ENCODE data around the gene HYAL1. TPM values are rescaled to one million over a fixed set of nuclear protein-coding genes. Genes with fewer than 3 reads are reported as not detected.

The HYAL1 gene
- total RNA-seq, 4 donors from 2014 or later, result 1.8 to 8.9 (median 4.8) TPM

DNA sequence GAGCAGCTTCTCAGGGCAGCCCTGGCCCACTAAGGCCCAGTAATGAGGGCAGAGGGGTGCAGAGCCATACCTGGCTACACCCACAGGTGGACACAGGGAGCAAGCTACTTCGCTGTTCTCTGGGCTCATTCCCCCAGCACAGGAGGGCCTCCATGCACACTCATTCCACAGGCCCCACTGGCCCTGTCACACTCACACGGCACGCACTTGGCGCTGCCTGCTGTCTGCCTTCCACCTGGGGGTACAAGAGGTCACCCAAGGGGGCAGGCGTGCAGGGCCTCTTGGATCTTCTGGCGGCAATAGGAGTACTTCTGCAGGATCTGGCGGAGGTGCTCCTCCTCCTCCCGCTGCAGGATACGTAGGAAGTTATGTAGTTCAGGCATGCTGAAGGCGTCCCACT lies 27.0 kb upstream of the HYAL1 start:
- Histone ChIP-seq H3K9me3 (no peaks in the 10 kb centered on the region), H3K27ac (no peak overlapping the region), H3K4me1 (peaks cover 38 to 72% (median 43%) of the 10 kb centered on the region in 3 donors), H3K4me3 (no peak overlapping the region), H3K27me3 (no peaks in the 10 kb centered on the region), H3K36me3 (peaks cover 24 to 60% (median 26%) of the 10 kb centered on the region in 3 donors)
- intact Hi-C loops (cut with DNase I), result no loop called here
- TF ChIP-seq POLR2A (IDR thresholded peaks at IDR 0.05), result no peak
- TF ChIP-seq, protein P1, sequence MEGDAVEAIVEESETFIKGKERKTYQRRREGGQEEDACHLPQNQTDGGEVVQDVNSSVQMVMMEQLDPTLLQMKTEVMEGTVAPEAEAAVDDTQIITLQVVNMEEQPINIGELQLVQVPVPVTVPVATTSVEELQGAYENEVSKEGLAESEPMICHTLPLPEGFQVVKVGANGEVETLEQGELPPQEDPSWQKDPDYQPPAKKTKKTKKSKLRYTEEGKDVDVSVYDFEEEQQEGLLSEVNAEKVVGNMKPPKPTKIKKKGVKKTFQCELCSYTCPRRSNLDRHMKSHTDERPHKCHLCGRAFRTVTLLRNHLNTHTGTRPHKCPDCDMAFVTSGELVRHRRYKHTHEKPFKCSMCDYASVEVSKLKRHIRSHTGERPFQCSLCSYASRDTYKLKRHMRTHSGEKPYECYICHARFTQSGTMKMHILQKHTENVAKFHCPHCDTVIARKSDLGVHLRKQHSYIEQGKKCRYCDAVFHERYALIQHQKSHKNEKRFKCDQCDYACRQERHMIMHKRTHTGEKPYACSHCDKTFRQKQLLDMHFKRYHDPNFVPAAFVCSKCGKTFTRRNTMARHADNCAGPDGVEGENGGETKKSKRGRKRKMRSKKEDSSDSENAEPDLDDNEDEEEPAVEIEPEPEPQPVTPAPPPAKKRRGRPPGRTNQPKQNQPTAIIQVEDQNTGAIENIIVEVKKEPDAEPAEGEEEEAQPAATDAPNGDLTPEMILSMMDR (IDR thresholded peaks at IDR 0.05), result no peak
- DNase-seq, result no peak
- WGBS, 2 donors, result 93% methylated on average over 3 of the region's 10 CpGs; no CpG with 5 or more reads in 1 of the 2 donors

GRCh38 chr3:50327943-50328691 lies 24.7 kb upstream of the HYAL1 start, which contains the start of gene TUSC2:
TUSC2 (minus strand) TSS chr3:50328223; CDS start chr3:50328099, 124 bp downstream.
- WGBS, 2 donors, result 1 to 7% methylated on average over 12 to 30 of the region's 55 CpGs
- Histone ChIP-seq H3K36me3 (peaks cover 24 to 60% (median 26%) of the 10 kb centered on the region in 3 donors), H3K4me3 (peak within 1 kb of the TSS; percentile 83 to 94 (median 86)), H3K4me1 (peaks cover 26 to 72% (median 29%) of the 10 kb centered on the region in 3 donors), H3K27me3 (no peaks in the 10 kb centered on the region), H3K9me3 (no peaks in the 10 kb centered on the region), H3K27ac (peak within 1 kb of the TSS; percentile 85 to 93 (median 90))
- DNase-seq, result peak; percentile 78
- TF ChIP-seq POLR2A (IDR thresholded peaks at IDR 0.05), result peak in 3 of 4 donors; percentile 62 to 81 (median 78)
- TF ChIP-seq, protein P1 (IDR thresholded peaks at IDR 0.05), result peak in 2 of 6 experiments; percentile 11 to 36
- intact Hi-C loops (cut with DNase I), result loop anchor here (10.0 kb wide), 1 partner anchor 53 kb away; the partner anchor contains the start of gene LSMEM2

- intact Hi-C loops (cut with DNase I), result loop anchor here (10.0 kb wide), 1 partner anchor 52 kb away; the partner anchor contains the start of gene LSMEM2
- H3K4me3 ChIP-seq, result peak overlapping the region; percentile 83 to 94 (median 86)
- 43 to 78% methylated on average over 3 to 4 of the region's 4 CpGs for WGBS, 2 donors
These were observed 23.8 kb upstream of the HYAL1 start for GRCh38 chr3:50327129-50327528.

GRCh38 chr3:50326182-50326541 lies 22.8 kb upstream of the HYAL1 start:
- intact Hi-C loops (cut with DNase I), result loop anchor here (10.0 kb wide), 1 partner anchor 51 kb away; the partner anchor contains the start of gene LSMEM2
- Histone ChIP-seq H3K27me3 (no peaks in the 10 kb centered on the region), H3K27ac (peak overlapping the region in 3 of 4 donors; percentile 6 to 98 (median 94)), H3K4me1 (peaks cover 39 to 75% (median 40%) of the 10 kb centered on the region in 3 donors), H3K36me3 (peaks cover 13 to 41% (median 16%) of the 10 kb centered on the region in 3 donors), H3K9me3 (no peaks in the 10 kb centered on the region), H3K4me3 (no peak overlapping the region)
- WGBS, 2 donors, result 83 to 85% methylated on average over 2 to 7 of the region's 8 CpGs
- TF ChIP-seq, protein P1 (IDR thresholded peaks at IDR 0.05), result no peak
- TF ChIP-seq POLR2A (IDR thresholded peaks at IDR 0.05), result no peak
- DNase-seq, result no peak

More at GRCh38 chr3:50327129-50327528, 23.8 kb upstream of the HYAL1 start:
- TF ChIP-seq, protein P1 (IDR thresholded peaks at IDR 0.05), result no peak
- no peak for TF ChIP-seq POLR2A (IDR thresholded peaks at IDR 0.05)
- H3K9me3 ChIP-seq, result no peaks in the 10 kb centered on the region
- peak overlapping the region; percentile 85 to 93 (median 90) for H3K27ac ChIP-seq
- DNase-seq, result no peak
- H3K4me1 ChIP-seq, result peaks cover 34 to 72% (median 35%) of the 10 kb centered on the region in 3 donors
- no peaks in the 10 kb centered on the region for H3K27me3 ChIP-seq
- peaks cover 22 to 50% (median 23%) of the 10 kb centered on the region in 3 donors for H3K36me3 ChIP-seq

All from esophagus squamous epithelium (tissue), 5 donors.